ENCODE measurements around the gene C2CD2L. TPM values are rescaled to one million over a fixed set of nuclear protein-coding genes. Genes with fewer than 3 reads are reported as not detected.

C2CD2L gene
- total and polyA plus RNA-seq, 2 donors (not counting 3 experiments of a cell fraction or from before 2014, with no cell fraction given): 9.1 to 10.4 TPM

DNA sequence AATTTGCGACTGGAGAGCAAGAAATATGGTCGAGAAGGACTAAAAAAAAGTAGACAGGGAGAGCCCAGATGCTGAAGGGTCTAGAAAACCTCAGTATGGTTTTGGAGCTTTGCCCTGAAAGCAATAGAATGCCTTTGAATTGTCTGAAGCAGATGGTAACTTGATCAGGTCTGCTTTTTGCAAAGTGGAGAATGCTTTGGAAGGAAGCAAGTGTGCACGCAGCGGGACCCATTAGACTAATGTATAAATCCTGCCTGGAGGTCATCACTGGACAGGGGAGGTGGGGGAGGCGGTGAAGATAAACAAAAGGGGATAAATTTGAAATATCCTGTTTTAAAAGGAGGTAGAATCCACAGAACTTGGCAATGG lies 13.5 kb downstream of the C2CD2L start:
- ChIA-PET CTCF (interaction anchor here (1.4 to 2.4 kb wide), 5 partner anchors 11 to 218 kb away, joined by 5 to 15 read pairs (median 9); partner anchors contain the start of genes DPAGT1 and NLRX1), POLR2A (interaction anchor here (1.2 to 2.0 kb wide), 2 partner anchors 12 to 18 kb away, joined by 3 to 7 read pairs; partner anchors contain the start of gene DPAGT1)
- Histone ChIP-seq H3K9ac (replicated peaks; ENCODE audit: extremely low read depth, insufficient read depth, low read length) (peak overlapping the region; percentile 35), H3K27me3 (ENCODE audit: control insufficient read depth in 2 of 2, insufficient read depth in 2 of 2, low read length in 2 of 2) (no peaks in the 10 kb centered on the region), H3K27ac (ENCODE audit: insufficient read depth, low read depth, low read length) (no peak overlapping the region), H3K9me1 (replicated peaks; ENCODE audit: control insufficient read depth, extremely low read depth, insufficient read depth, low read length) (no peaks in the 10 kb centered on the region), H4K20me1 (replicated peaks; ENCODE audit: control insufficient read depth, extremely low read depth, insufficient read depth, low read length) (no peaks in the 10 kb centered on the region), H3K79me2 (ENCODE audit: control insufficient read depth, insufficient read depth, low read length) (peaks cover 13% of the 10 kb centered on the region), H3K4me2 (ENCODE audit: insufficient read depth, low read length) (peak overlapping the region; percentile 73), H3K36me3 (ENCODE audit: control insufficient read depth in 2 of 2, extremely low read depth in 1 of 2, insufficient read depth in 2 of 2, low read length in 2 of 2) (peaks cover 0 to 7% of the 10 kb centered on the region in 2 experiments), H3K4me1 (ENCODE audit: control insufficient read depth, extremely low read depth, insufficient read depth, low read length) (peaks cover 12% of the 10 kb centered on the region), H2AFZ (ENCODE audit: low read depth, low read length) (peak overlapping the region; percentile 30), H3K4me3 (replicated peaks in 1 of 3; ENCODE audit: insufficient read depth in 1 of 3, low read depth in 1 of 3, low read length in 3 of 3) (peak overlapping the region in 2 of 3 experiments; percentile 35 to 39), H3K9me3 (replicated peaks; ENCODE audit: control insufficient read depth, insufficient read depth, low read length) (no peaks in the 10 kb centered on the region)
- FAIRE-seq (no peak), DNase-seq (ENCODE audit: low read depth, low spot score) (no peak)
- intact Hi-C loops (cut with micrococcal nuclease): loop anchor here (1.0 kb wide), 3 partner anchors 13 to 48 kb away; partner anchors contain the start of genes C2CD2L and NLRX1
- TSS peak; percentile 94 for BruUV-seq (replicated peaks)
- dilution Hi-C loops (cut with MboI; ENCODE audit: extremely low pct_ligation_motif_present, low sequenced_read_pairs): no loop called here
- no peak for TF ChIP-seq EZH2 (IDR thresholded peaks at IDR 0.05; ENCODE audit: borderline replicate concordance, low read depth, low read length, severe bottlenecking)
- TF ChIP-seq MYC (IDR thresholded peaks at IDR 0.05; ENCODE audit: low read depth, low read length): no peak

DNA sequence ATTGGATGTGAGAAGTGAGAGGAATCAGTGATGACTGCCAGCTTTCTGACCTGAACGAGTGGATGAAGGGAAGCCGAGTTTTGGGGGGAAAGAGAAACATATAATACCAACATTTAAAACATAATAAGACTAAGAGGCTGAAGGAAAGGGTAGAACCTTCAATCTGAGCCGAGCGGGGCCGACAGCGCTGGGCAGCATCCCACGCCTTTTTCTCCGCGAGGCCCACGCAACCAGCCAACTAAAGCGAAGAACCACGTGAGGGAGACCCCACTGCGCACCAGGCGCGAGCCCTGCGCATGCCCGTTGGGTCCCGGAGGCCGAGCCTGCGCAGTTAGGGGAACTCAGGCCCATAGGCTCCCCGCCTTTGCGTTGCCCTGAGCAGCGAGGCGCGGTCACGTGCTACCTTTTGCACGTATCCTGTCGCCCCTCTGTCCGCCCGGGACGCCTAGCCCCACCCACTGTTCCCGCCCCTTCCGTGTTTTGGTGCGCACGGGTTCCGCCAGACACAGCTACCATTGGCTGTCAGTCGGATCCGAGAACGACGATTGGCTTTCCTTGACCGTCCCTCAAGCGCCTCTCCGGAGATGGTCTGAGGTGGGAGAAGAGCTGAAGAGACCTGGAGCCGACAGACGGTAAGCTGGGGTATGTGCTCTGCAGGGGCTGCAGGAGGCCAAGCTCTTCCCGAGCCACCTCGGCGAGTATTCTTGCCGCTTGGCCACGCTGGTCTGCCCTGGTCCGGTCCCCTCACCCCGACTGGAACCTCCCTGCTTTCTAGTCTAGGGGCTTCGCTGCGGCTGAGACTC lies 14.1 kb downstream of the C2CD2L start, which contains the start of gene HINFP:
Gene HINFP (plus strand): TSS at position 573 of the 803 bp plus-strand sequence. CDS start 5,365 bp downstream, outside the sequence.
- TF ChIP-seq, protein P1, sequence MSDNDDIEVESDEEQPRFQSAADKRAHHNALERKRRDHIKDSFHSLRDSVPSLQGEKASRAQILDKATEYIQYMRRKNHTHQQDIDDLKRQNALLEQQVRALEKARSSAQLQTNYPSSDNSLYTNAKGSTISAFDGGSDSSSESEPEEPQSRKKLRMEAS (IDR thresholded peaks at IDR 0.05; ENCODE audit: insufficient read depth, insufficient read length): peak; percentile 97
- TF ChIP-seq EZH2 (IDR thresholded peaks at IDR 0.05; ENCODE audit: borderline replicate concordance, low read depth, low read length, severe bottlenecking) (no peak), POLR2A (IDR thresholded peaks at IDR 0.05; ENCODE audit: low read depth, low read length) (peak; percentile 97), FOS (IDR thresholded peaks at IDR 0.05; ENCODE audit: borderline replicate concordance, insufficient read depth, low read length) (no peak), POLR2AphosphoS5 (IDR thresholded peaks at IDR 0.05; ENCODE audit: insufficient read depth, low read depth, low read length) (peak; percentile 82), MYC (IDR thresholded peaks at IDR 0.05; ENCODE audit: low read depth, low read length) (no peak), JUN (IDR thresholded peaks at IDR 0.05; ENCODE audit: borderline replicate concordance, insufficient read depth, insufficient read length, low read depth) (no peak), GATA2 (IDR thresholded peaks at IDR 0.05; ENCODE audit: insufficient read depth, insufficient read length, low read depth, low read length) (no peak)
- TF ChIP-seq, protein P2, sequence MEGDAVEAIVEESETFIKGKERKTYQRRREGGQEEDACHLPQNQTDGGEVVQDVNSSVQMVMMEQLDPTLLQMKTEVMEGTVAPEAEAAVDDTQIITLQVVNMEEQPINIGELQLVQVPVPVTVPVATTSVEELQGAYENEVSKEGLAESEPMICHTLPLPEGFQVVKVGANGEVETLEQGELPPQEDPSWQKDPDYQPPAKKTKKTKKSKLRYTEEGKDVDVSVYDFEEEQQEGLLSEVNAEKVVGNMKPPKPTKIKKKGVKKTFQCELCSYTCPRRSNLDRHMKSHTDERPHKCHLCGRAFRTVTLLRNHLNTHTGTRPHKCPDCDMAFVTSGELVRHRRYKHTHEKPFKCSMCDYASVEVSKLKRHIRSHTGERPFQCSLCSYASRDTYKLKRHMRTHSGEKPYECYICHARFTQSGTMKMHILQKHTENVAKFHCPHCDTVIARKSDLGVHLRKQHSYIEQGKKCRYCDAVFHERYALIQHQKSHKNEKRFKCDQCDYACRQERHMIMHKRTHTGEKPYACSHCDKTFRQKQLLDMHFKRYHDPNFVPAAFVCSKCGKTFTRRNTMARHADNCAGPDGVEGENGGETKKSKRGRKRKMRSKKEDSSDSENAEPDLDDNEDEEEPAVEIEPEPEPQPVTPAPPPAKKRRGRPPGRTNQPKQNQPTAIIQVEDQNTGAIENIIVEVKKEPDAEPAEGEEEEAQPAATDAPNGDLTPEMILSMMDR (IDR thresholded peaks at IDR 0.05; ENCODE audit: extremely low read depth in 1 of 2, insufficient read depth in 1 of 2, low read depth in 1 of 2, low read length in 2 of 2): no peak
- H3K9me3 ChIP-seq (replicated peaks; ENCODE audit: control insufficient read depth, insufficient read depth, low read length): no peaks in the 10 kb centered on the region
- H3K9ac ChIP-seq (replicated peaks; ENCODE audit: extremely low read depth, insufficient read depth, low read length): peak within 1 kb of the TSS; percentile 50
- peaks cover 11% of the 10 kb centered on the region for H3K4me1 ChIP-seq (ENCODE audit: control insufficient read depth, extremely low read depth, insufficient read depth, low read length)
- dilution Hi-C loops (cut with MboI; ENCODE audit: extremely low pct_ligation_motif_present, low sequenced_read_pairs) (no loop called here), intact Hi-C loops (cut with micrococcal nuclease) (loop anchor here (1.0 kb wide), 3 partner anchors 14 to 47 kb away; partner anchors contain the start of genes C2CD2L and NLRX1)
- H2AFZ ChIP-seq (ENCODE audit: low read depth, low read length): peak within 1 kb of the TSS; percentile 71
- peak; percentile 100 for DNase-seq (ENCODE audit: low read depth, low spot score)
- peak within 1 kb of the TSS; percentile 62 to 93 (median 85) for H3K4me3 ChIP-seq (replicated peaks in 1 of 3; ENCODE audit: insufficient read depth in 1 of 3, low read depth in 1 of 3, low read length in 3 of 3)
- FAIRE-seq: peak; percentile 100
- peak within 1 kb of the TSS; percentile 85 for H3K4me2 ChIP-seq (ENCODE audit: insufficient read depth, low read length)
- CTCF ChIA-PET: interaction anchor here (0.7 to 2.4 kb wide), 9 partner anchors 10 to 217 kb away, joined by 3 to 15 read pairs (median 5); partner anchors contain the start of genes C2CD2L, DPAGT1 and NLRX1
- BruUV-seq (replicated peaks): no TSS peak
- no peaks in the 10 kb centered on the region for H4K20me1 ChIP-seq (replicated peaks; ENCODE audit: control insufficient read depth, extremely low read depth, insufficient read depth, low read length)
- no peaks in the 10 kb centered on the region for H3K27me3 ChIP-seq (ENCODE audit: control insufficient read depth in 2 of 2, insufficient read depth in 2 of 2, low read length in 2 of 2)
- H3K36me3 ChIP-seq (ENCODE audit: control insufficient read depth in 2 of 2, extremely low read depth in 1 of 2, insufficient read depth in 2 of 2, low read length in 2 of 2): peaks cover 0 to 7% of the 10 kb centered on the region in 2 experiments
- H3K27ac ChIP-seq (ENCODE audit: insufficient read depth, low read depth, low read length): peak within 1 kb of the TSS; percentile 4
- no peaks in the 10 kb centered on the region for H3K9me1 ChIP-seq (replicated peaks; ENCODE audit: control insufficient read depth, extremely low read depth, insufficient read depth, low read length)
- H3K79me2 ChIP-seq (ENCODE audit: control insufficient read depth, insufficient read depth, low read length): peaks cover 13% of the 10 kb centered on the region
- POLR2A ChIA-PET: interaction anchor here (0.6 to 2.0 kb wide), 6 partner anchors 12 to 81 kb away, joined by 3 to 7 read pairs (median 4); partner anchors contain the start of genes C2CD2L and DPAGT1
